Measurements from ENCODE around the gene UBQLN3. TPM values are rescaled to one million over a fixed set of nuclear protein-coding genes. Genes with fewer than 3 reads are reported as not detected.

The UBQLN3 gene
- total RNA-seq, 1 donor from 2014 or later, result 0.52 TPM

- H3K4me1 ChIP-seq (ENCODE audit: control insufficient read depth in 3 of 3, insufficient read depth in 3 of 3, low read length in 3 of 3), result no peaks in the 10 kb centered on the region
- H3K27me3 ChIP-seq (ENCODE audit: control insufficient read depth in 3 of 3, insufficient read depth in 3 of 3, low read length in 3 of 3), result no peaks in the 10 kb centered on the region
- H3K9ac ChIP-seq (ENCODE audit: low read depth in 1 of 3, low read length in 3 of 3), result no peak overlapping the region
- no peaks in the 10 kb centered on the region for H3K36me3 ChIP-seq (ENCODE audit: control insufficient read depth in 3 of 3, insufficient read depth in 3 of 3, low read length in 3 of 3)
- H3K4me3 ChIP-seq (ENCODE audit: low read length in 3 of 3), result no peak overlapping the region
- no peak overlapping the region for H3K27ac ChIP-seq (ENCODE audit: low read depth, low read length)
- no peaks in the 10 kb centered on the region for H3K9me3 ChIP-seq (ENCODE audit: control insufficient read depth in 3 of 3, low read length in 3 of 3)
These were observed 24.3 kb upstream of the UBQLN3 start for GRCh38 chr11:5534046-5534445.

- no peak overlapping the region for H3K27ac ChIP-seq (ENCODE audit: low read depth, low read length)
- no peak overlapping the region for H3K9ac ChIP-seq (ENCODE audit: low read depth in 1 of 3, low read length in 3 of 3)
- no peak overlapping the region for H3K4me3 ChIP-seq (ENCODE audit: low read length in 3 of 3)
- H3K27me3 ChIP-seq (ENCODE audit: control insufficient read depth in 3 of 3, insufficient read depth in 3 of 3, low read length in 3 of 3), result no peaks in the 10 kb centered on the region
- no peaks in the 10 kb centered on the region for H3K36me3 ChIP-seq (ENCODE audit: control insufficient read depth in 3 of 3, insufficient read depth in 3 of 3, low read length in 3 of 3)
- no peaks in the 10 kb centered on the region for H3K9me3 ChIP-seq (ENCODE audit: control insufficient read depth in 3 of 3, low read length in 3 of 3)
- H3K4me1 ChIP-seq (ENCODE audit: control insufficient read depth in 3 of 3, insufficient read depth in 3 of 3, low read length in 3 of 3), result no peaks in the 10 kb centered on the region
These were observed 21.5 kb upstream of the UBQLN3 start for GRCh38 chr11:5531053-5531831.

GRCh38 chr11:5528495-5528894, 18.7 kb upstream of the UBQLN3 start:
- no peaks in the 10 kb centered on the region for H3K9me3 ChIP-seq (ENCODE audit: control insufficient read depth in 3 of 3, low read length in 3 of 3)

GRCh38 chr11:5527716-5528115, 18.0 kb upstream of the UBQLN3 start:
- Histone ChIP-seq H3K4me1 (ENCODE audit: control insufficient read depth in 3 of 3, insufficient read depth in 3 of 3, low read length in 3 of 3) (no peaks in the 10 kb centered on the region), H3K9me3 (ENCODE audit: control insufficient read depth in 3 of 3, low read length in 3 of 3) (no peaks in the 10 kb centered on the region), H3K27me3 (ENCODE audit: control insufficient read depth in 3 of 3, insufficient read depth in 3 of 3, low read length in 3 of 3) (no peaks in the 10 kb centered on the region), H3K4me3 (ENCODE audit: low read length in 3 of 3) (no peak overlapping the region), H3K27ac (ENCODE audit: low read depth, low read length) (no peak overlapping the region), H3K36me3 (ENCODE audit: control insufficient read depth in 3 of 3, insufficient read depth in 3 of 3, low read length in 3 of 3) (no peaks in the 10 kb centered on the region), H3K9ac (ENCODE audit: low read depth in 1 of 3, low read length in 3 of 3) (no peak overlapping the region)

More at GRCh38 chr11:5528495-5528894, 18.7 kb upstream of the UBQLN3 start:
- Histone ChIP-seq H3K4me3 (ENCODE audit: low read length in 3 of 3) (no peak overlapping the region), H3K4me1 (ENCODE audit: control insufficient read depth in 3 of 3, insufficient read depth in 3 of 3, low read length in 3 of 3) (no peaks in the 10 kb centered on the region), H3K9ac (ENCODE audit: low read depth in 1 of 3, low read length in 3 of 3) (no peak overlapping the region), H3K27me3 (ENCODE audit: control insufficient read depth in 3 of 3, insufficient read depth in 3 of 3, low read length in 3 of 3) (no peaks in the 10 kb centered on the region), H3K36me3 (ENCODE audit: control insufficient read depth in 3 of 3, insufficient read depth in 3 of 3, low read length in 3 of 3) (no peaks in the 10 kb centered on the region), H3K27ac (ENCODE audit: low read depth, low read length) (no peak overlapping the region)

GRCh38 chr11:5524756-5525155, 15.0 kb upstream of the UBQLN3 start:
- no peaks in the 10 kb centered on the region for H3K36me3 ChIP-seq (ENCODE audit: control insufficient read depth in 3 of 3, insufficient read depth in 3 of 3, low read length in 3 of 3)
- no peaks in the 10 kb centered on the region for H3K4me1 ChIP-seq (ENCODE audit: control insufficient read depth in 3 of 3, insufficient read depth in 3 of 3, low read length in 3 of 3)
- no peak overlapping the region for H3K4me3 ChIP-seq (ENCODE audit: low read length in 3 of 3)
- H3K9ac ChIP-seq (ENCODE audit: low read depth in 1 of 3, low read length in 3 of 3), result no peak overlapping the region
- no peaks in the 10 kb centered on the region for H3K9me3 ChIP-seq (ENCODE audit: control insufficient read depth in 3 of 3, low read length in 3 of 3)
- H3K27me3 ChIP-seq (ENCODE audit: control insufficient read depth in 3 of 3, insufficient read depth in 3 of 3, low read length in 3 of 3), result no peaks in the 10 kb centered on the region
- no peak overlapping the region for H3K27ac ChIP-seq (ENCODE audit: low read depth, low read length)

GRCh38 chr11:5522308-5522707, 12.6 kb upstream of the UBQLN3 start:
- Histone ChIP-seq H3K4me1 (ENCODE audit: control insufficient read depth in 3 of 3, insufficient read depth in 3 of 3, low read length in 3 of 3) (no peaks in the 10 kb centered on the region), H3K27ac (ENCODE audit: low read depth, low read length) (no peak overlapping the region), H3K27me3 (ENCODE audit: control insufficient read depth in 3 of 3, insufficient read depth in 3 of 3, low read length in 3 of 3) (no peaks in the 10 kb centered on the region), H3K9me3 (ENCODE audit: control insufficient read depth in 3 of 3, low read length in 3 of 3) (no peaks in the 10 kb centered on the region), H3K4me3 (ENCODE audit: low read length in 3 of 3) (no peak overlapping the region), H3K9ac (ENCODE audit: low read depth in 1 of 3, low read length in 3 of 3) (no peak overlapping the region), H3K36me3 (ENCODE audit: control insufficient read depth in 3 of 3, insufficient read depth in 3 of 3, low read length in 3 of 3) (no peaks in the 10 kb centered on the region)

GRCh38 chr11:5521540-5521939, 11.8 kb upstream of the UBQLN3 start:
- H3K27ac ChIP-seq (ENCODE audit: low read depth, low read length), result no peak overlapping the region
- no peak overlapping the region for H3K9ac ChIP-seq (ENCODE audit: low read depth in 1 of 3, low read length in 3 of 3)
- no peaks in the 10 kb centered on the region for H3K27me3 ChIP-seq (ENCODE audit: control insufficient read depth in 3 of 3, insufficient read depth in 3 of 3, low read length in 3 of 3)
- no peaks in the 10 kb centered on the region for H3K36me3 ChIP-seq (ENCODE audit: control insufficient read depth in 3 of 3, insufficient read depth in 3 of 3, low read length in 3 of 3)
- no peak overlapping the region for H3K4me3 ChIP-seq (ENCODE audit: low read length in 3 of 3)
- no peaks in the 10 kb centered on the region for H3K4me1 ChIP-seq (ENCODE audit: control insufficient read depth in 3 of 3, insufficient read depth in 3 of 3, low read length in 3 of 3)
- no peaks in the 10 kb centered on the region for H3K9me3 ChIP-seq (ENCODE audit: control insufficient read depth in 3 of 3, low read length in 3 of 3)

- no peaks in the 10 kb centered on the region for H3K36me3 ChIP-seq (ENCODE audit: control insufficient read depth in 3 of 3, insufficient read depth in 3 of 3, low read length in 3 of 3)
- no peak within 1 kb of the TSS for H3K27ac ChIP-seq (ENCODE audit: low read depth, low read length)
These were observed 6.8 kb upstream of the UBQLN3 start, which contains the start of gene UBQLNL for GRCh38 chr11:5516599-5516998. TSS of gene UBQLNL (minus strand) at chr11:5516699. CDS start at chr11:5516441, 258 bp downstream.

GRCh38 chr11:5514841-5515240, 5.1 kb upstream of the UBQLN3 start:
- Histone ChIP-seq H3K9ac (ENCODE audit: low read depth in 1 of 3, low read length in 3 of 3) (no peak overlapping the region), H3K27me3 (ENCODE audit: control insufficient read depth in 3 of 3, insufficient read depth in 3 of 3, low read length in 3 of 3) (no peaks in the 10 kb centered on the region), H3K27ac (ENCODE audit: low read depth, low read length) (no peak overlapping the region), H3K4me1 (ENCODE audit: control insufficient read depth in 3 of 3, insufficient read depth in 3 of 3, low read length in 3 of 3) (no peaks in the 10 kb centered on the region), H3K36me3 (ENCODE audit: control insufficient read depth in 3 of 3, insufficient read depth in 3 of 3, low read length in 3 of 3) (no peaks in the 10 kb centered on the region), H3K9me3 (ENCODE audit: control insufficient read depth in 3 of 3, low read length in 3 of 3) (no peaks in the 10 kb centered on the region), H3K4me3 (ENCODE audit: low read length in 3 of 3) (no peak overlapping the region)

More at GRCh38 chr11:5516599-5516998, 6.8 kb upstream of the UBQLN3 start, which contains the start of gene UBQLNL:
- H3K4me1 ChIP-seq (ENCODE audit: control insufficient read depth in 3 of 3, insufficient read depth in 3 of 3, low read length in 3 of 3), result no peaks in the 10 kb centered on the region
- no peaks in the 10 kb centered on the region for H3K27me3 ChIP-seq (ENCODE audit: control insufficient read depth in 3 of 3, insufficient read depth in 3 of 3, low read length in 3 of 3)
- H3K9me3 ChIP-seq (ENCODE audit: control insufficient read depth in 3 of 3, low read length in 3 of 3), result no peaks in the 10 kb centered on the region
- H3K9ac ChIP-seq (ENCODE audit: low read depth in 1 of 3, low read length in 3 of 3), result no peak within 1 kb of the TSS
- H3K4me3 ChIP-seq (ENCODE audit: low read length in 3 of 3), result no peak within 1 kb of the TSS

- Histone ChIP-seq H3K4me3 (ENCODE audit: low read length in 3 of 3) (no peak overlapping the region), H3K9ac (ENCODE audit: low read depth in 1 of 3, low read length in 3 of 3) (no peak overlapping the region), H3K36me3 (ENCODE audit: control insufficient read depth in 3 of 3, insufficient read depth in 3 of 3, low read length in 3 of 3) (no peaks in the 10 kb centered on the region)
These were observed 1.2 kb downstream of the UBQLN3 start for GRCh38 chr11:5508605-5509004.

More at GRCh38 chr11:5508605-5509004, 1.2 kb downstream of the UBQLN3 start:
- Histone ChIP-seq H3K9me3 (ENCODE audit: control insufficient read depth in 3 of 3, low read length in 3 of 3) (no peaks in the 10 kb centered on the region), H3K27ac (ENCODE audit: low read depth, low read length) (no peak overlapping the region), H3K4me1 (ENCODE audit: control insufficient read depth in 3 of 3, insufficient read depth in 3 of 3, low read length in 3 of 3) (no peaks in the 10 kb centered on the region), H3K27me3 (ENCODE audit: control insufficient read depth in 3 of 3, insufficient read depth in 3 of 3, low read length in 3 of 3) (no peaks in the 10 kb centered on the region)
